D721Med (cell line): Measurements from ENCODE around the gene MCM7.

Source experiments
- DNase-seq: peaks from one replicate; pipeline ENCODE4 v3.0.0; 2011; ENCODE audit warnings: low spot score; ENCODE audit not compliant: insufficient read length
- FAIRE-seq: peaks from 2 replicates; lab custom pipeline; 2011; peaks lifted over from hg19 to GRCh38; lab: Jason Lieb, UNC
- CTCF ChIP-seq: IDR thresholded peaks from 2 replicates; pipeline ENCODE4 v1.5.1; 2012; ENCODE audit warnings: mild to moderate bottlenecking, control low read depth; ENCODE audit not compliant: insufficient read depth; ENCODE audit errors: missing control alignments

Gene MCM7

DNA sequence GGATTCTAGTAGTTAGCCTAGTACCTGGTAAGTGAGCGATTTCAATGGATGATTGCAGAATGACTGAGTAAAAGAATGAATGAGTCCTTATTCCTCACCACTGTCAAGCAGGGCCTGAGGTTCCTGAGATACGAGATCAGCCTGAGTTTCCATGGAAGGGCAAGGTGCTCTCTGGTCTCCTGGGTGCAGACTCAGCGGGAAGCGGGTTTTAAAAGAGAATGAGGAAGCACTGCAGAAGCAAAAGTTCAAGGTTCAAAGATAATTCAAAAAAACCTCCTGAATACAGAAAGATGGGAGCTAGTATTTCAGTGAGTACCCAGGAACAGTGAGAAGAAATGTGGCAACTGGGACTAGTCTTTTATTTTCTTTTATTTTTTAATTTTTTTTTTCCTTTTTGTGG is 24.0 kb downstream of the MCM7 start:
- DNase-seq (no peak), FAIRE-seq (no peak)
- no peak for TF ChIP-seq CTCF

GRCh38 chr7:100075418-100075817 is 25.8 kb downstream of the MCM7 start:
- no peak for TF ChIP-seq CTCF
- no peak for FAIRE-seq
- DNase-seq = no peak

DNA sequence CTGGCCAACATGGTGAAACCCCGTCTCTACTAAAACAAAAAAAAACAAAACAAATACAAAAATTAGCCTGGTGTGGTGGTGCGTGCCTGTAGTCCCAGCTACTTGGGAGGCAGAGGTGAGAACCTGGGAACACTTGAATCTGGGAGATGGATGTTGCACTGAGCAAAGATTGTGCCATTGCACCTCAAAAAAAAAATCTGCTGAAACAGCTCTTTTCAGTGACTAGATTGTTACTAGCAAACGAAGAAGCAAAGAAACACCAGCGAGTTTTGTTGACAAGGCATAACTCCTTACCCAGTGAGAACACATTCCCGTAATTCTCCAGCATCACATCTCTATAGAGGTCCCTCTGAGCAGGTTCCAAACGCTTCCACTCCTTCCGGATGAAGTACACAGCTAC is 26.4 kb downstream of the MCM7 start:
- DNase-seq = no peak
- no peak for FAIRE-seq
- no peak for TF ChIP-seq CTCF

- DNase-seq (no peak), FAIRE-seq (no peak)
- TF ChIP-seq CTCF = no peak
Observed at GRCh38 chr7:100072462-100072861, 28.7 kb downstream of the MCM7 start.

GRCh38 chr7:100071018-100071723 is 30.0 kb downstream of the MCM7 start:
- FAIRE-seq (no peak), DNase-seq (no peak)
- no peak for TF ChIP-seq CTCF

- TF ChIP-seq CTCF = no peak
- DNase-seq = no peak
- FAIRE-seq = no peak
Observed at GRCh38 chr7:100069991-100070390, 31.2 kb downstream of the MCM7 start.

- no peak for DNase-seq
- FAIRE-seq = no peak
- no peak for TF ChIP-seq CTCF
Observed at GRCh38 chr7:100066953-100067352, 34.2 kb downstream of the MCM7 start.
